ENCODE results near the gene GAPDHS. TPM values are rescaled to one million over a fixed set of nuclear protein-coding genes. Genes with fewer than 3 reads are reported as not detected.

The GAPDHS gene
- total and polyA plus RNA-seq, 2 experiments from 2014 or later: not detected

GRCh38 chr19:35555301-35556005 is 22.2 kb downstream of the GAPDHS start:
- H3K9me2 ChIP-seq (replicated peaks; ENCODE audit: insufficient read depth): no peaks in the 10 kb centered on the region
- H3K4me2 ChIP-seq: no peak overlapping the region
- no peak for DNase-seq (ENCODE audit: low spot score)
- H3K27ac ChIP-seq: no peak overlapping the region
- H3K36me3 ChIP-seq (replicated peaks; ENCODE audit: insufficient read depth, low read depth): no peaks in the 10 kb centered on the region
- H3K4me3 ChIP-seq: no peak overlapping the region
- TF ChIP-seq CTCF (IDR thresholded peaks at IDR 0.05; ENCODE audit: poor library complexity) (no peak), EZH2phosphoT487 (IDR thresholded peaks at IDR 0.05; ENCODE audit: low read depth, severe bottlenecking, unreplicated experiment) (no peak), EZH2 (IDR thresholded peaks at IDR 0.05; ENCODE audit: borderline replicate concordance) (no peak)
- no peak overlapping the region for H2AFZ ChIP-seq
- no peaks in the 10 kb centered on the region for H3K9me3 ChIP-seq (ENCODE audit: low read depth)
- H3K27me3 ChIP-seq: peaks cover 13% of the 10 kb centered on the region
- 68% methylated on average over 30 of the region's 30 CpGs for WGBS (ENCODE audit: low lambda C conversion rate, missing lambda C conversion rate)
- no peaks in the 10 kb centered on the region for H3K79me2 ChIP-seq
- peaks cover 3% of the 10 kb centered on the region for H3K4me1 ChIP-seq (ENCODE audit: insufficient read depth)
- H4K20me1 ChIP-seq (ENCODE audit: insufficient read depth, poor library complexity, severe bottlenecking): no peaks in the 10 kb centered on the region

GRCh38 chr19:35556025-35556590 is 22.9 kb downstream of the GAPDHS start:
- Histone ChIP-seq H3K4me2 (no peak overlapping the region), H3K9me3 (ENCODE audit: low read depth) (no peaks in the 10 kb centered on the region), H3K79me2 (no peaks in the 10 kb centered on the region), H3K4me1 (ENCODE audit: insufficient read depth) (peaks cover 3% of the 10 kb centered on the region), H2AFZ (no peak overlapping the region), H3K27ac (no peak overlapping the region), H3K36me3 (replicated peaks; ENCODE audit: insufficient read depth, low read depth) (no peaks in the 10 kb centered on the region), H3K27me3 (peaks cover 13% of the 10 kb centered on the region), H4K20me1 (ENCODE audit: insufficient read depth, poor library complexity, severe bottlenecking) (no peaks in the 10 kb centered on the region), H3K4me3 (no peak overlapping the region), H3K9me2 (replicated peaks; ENCODE audit: insufficient read depth) (no peaks in the 10 kb centered on the region)
- 87% methylated on average over 9 of the region's 9 CpGs for WGBS (ENCODE audit: low lambda C conversion rate, missing lambda C conversion rate)
- TF ChIP-seq EZH2 (IDR thresholded peaks at IDR 0.05; ENCODE audit: borderline replicate concordance) (no peak), CTCF (IDR thresholded peaks at IDR 0.05; ENCODE audit: poor library complexity) (no peak), EZH2phosphoT487 (IDR thresholded peaks at IDR 0.05; ENCODE audit: low read depth, severe bottlenecking, unreplicated experiment) (no peak)
- DNase-seq (ENCODE audit: low spot score): no peak

- WGBS (ENCODE audit: low lambda C conversion rate, missing lambda C conversion rate): 88% methylated on average over 16 of the region's 16 CpGs
- TF ChIP-seq CTCF (IDR thresholded peaks at IDR 0.05; ENCODE audit: poor library complexity) (no peak), EZH2 (IDR thresholded peaks at IDR 0.05; ENCODE audit: borderline replicate concordance) (no peak), EZH2phosphoT487 (IDR thresholded peaks at IDR 0.05; ENCODE audit: low read depth, severe bottlenecking, unreplicated experiment) (no peak)
- no peaks in the 10 kb centered on the region for H4K20me1 ChIP-seq (ENCODE audit: insufficient read depth, poor library complexity, severe bottlenecking)
- peak overlapping the region; percentile 63 for H2AFZ ChIP-seq
- H3K9me3 ChIP-seq (ENCODE audit: low read depth): no peaks in the 10 kb centered on the region
- DNase-seq (ENCODE audit: low spot score): no peak
- peaks cover 3% of the 10 kb centered on the region for H3K4me1 ChIP-seq (ENCODE audit: insufficient read depth)
- no peak overlapping the region for H3K4me3 ChIP-seq
- peak overlapping the region; percentile 90 for H3K4me2 ChIP-seq
- no peaks in the 10 kb centered on the region for H3K79me2 ChIP-seq
- no peaks in the 10 kb centered on the region for H3K9me2 ChIP-seq (replicated peaks; ENCODE audit: insufficient read depth)
- peaks cover 13% of the 10 kb centered on the region for H3K27me3 ChIP-seq
- H3K27ac ChIP-seq: no peak overlapping the region
- H3K36me3 ChIP-seq (replicated peaks; ENCODE audit: insufficient read depth, low read depth): no peaks in the 10 kb centered on the region
Observed at GRCh38 chr19:35556846-35557538, 23.7 kb downstream of the GAPDHS start.

Data from hepatocyte (in vitro differentiated cells).